T-helper 2 cell (primary cell): Measurements from ENCODE around the gene STARD3.

Experiments used
- DNase-seq, 5 experiments: peaks; one replicate each; pipeline versions ENCODE4 v3.0.0 to v3.0.0-alpha.2; 2012 to 2022

The STARD3 gene

GRCh38 chr17:39672522-39673334 is 35.8 kb downstream of the STARD3 start:
- no peak for DNase-seq

- no peak for DNase-seq
These were observed 36.6 kb downstream of the STARD3 start for GRCh38 chr17:39673335-39674081.

- no peak for DNase-seq
These were observed 37.2 kb downstream of the STARD3 start for GRCh38 chr17:39674179-39674578.

GRCh38 chr17:39674702-39675389 is 37.9 kb downstream of the STARD3 start:
- no peak for DNase-seq

- no peak for DNase-seq
These were observed 38.6 kb downstream of the STARD3 start for GRCh38 chr17:39675390-39676082.

GRCh38 chr17:39676198-39676819 is 39.4 kb downstream of the STARD3 start:
- peak in 2 of 5 experiments; percentile 69 to 91 for DNase-seq

GRCh38 chr17:39677072-39677471 is 40.1 kb downstream of the STARD3 start:
- no peak for DNase-seq

GRCh38 chr17:39677542-39678339 is 40.8 kb downstream of the STARD3 start:
- no peak for DNase-seq

- DNase-seq: no peak
These were observed 41.6 kb downstream of the STARD3 start for GRCh38 chr17:39678340-39679116.

- DNase-seq: peak in 2 of 5 experiments; percentile 45 to 88
These were observed 42.7 kb downstream of the STARD3 start for GRCh38 chr17:39679521-39680192.

GRCh38 chr17:39683295-39683939 is 46.5 kb downstream of the STARD3 start:
- no peak for DNase-seq

GRCh38 chr17:39684369-39685192 is 47.6 kb downstream of the STARD3 start:
- DNase-seq: no peak

GRCh38 chr17:39687101-39687545 is 50.2 kb downstream of the STARD3 start:
- DNase-seq: no peak

GRCh38 chr17:39687546-39688474 is 50.9 kb downstream of the STARD3 start, which contains the start of gene PGAP3:
Gene PGAP3 (minus strand): TSS chr17:39688057. CDS start chr17:39688014, 43 bp downstream.
- DNase-seq: peak; percentile 54 to 88 (median 72)

GRCh38 chr17:39688475-39688835 is 51.5 kb downstream of the STARD3 start:
- DNase-seq: no peak

GRCh38 chr17:39688945-39689344 is 52.0 kb downstream of the STARD3 start:
- no peak for DNase-seq

- no peak for DNase-seq
These were observed 57.6 kb downstream of the STARD3 start for GRCh38 chr17:39694593-39694992.
